ENCODE measurements around the gene MGMT. TPM values are rescaled to one million over a fixed set of nuclear protein-coding genes. Genes with fewer than 3 reads are reported as not detected.

MGMT gene
- total and polyA plus RNA-seq, 7 experiments from 2014 or later: 17.6 to 37.1 (median 22.0) TPM

- POLR2A ChIA-PET: no interaction called here
- Mint-ChIP-seq H3K27me3 (no peaks in the 10 kb centered on the region), H3K36me3 (peaks cover 0 to 20% (median 6%) of the 10 kb centered on the region in 5 donors), H3K27ac (no peak overlapping the region), H3K4me3 (no peak overlapping the region), H3K9me3 (peaks cover 0 to 55% (median 16%) of the 10 kb centered on the region in 11 donors), H3K4me1 (peaks cover 0 to 2% (median 0%) of the 10 kb centered on the region in 7 donors)
- DNase-seq (no peak), ATAC-seq (no peak)
- Histone ChIP-seq H3K9me3 (ENCODE audit: control insufficient read depth in 2 of 3, low read length in 3 of 3) (peaks cover 0 to 24% (median 0%) of the 10 kb centered on the region in 3 experiments), H3K27ac (ENCODE audit: low read depth, low read length) (no peak overlapping the region), H3K4me1 (ENCODE audit: control insufficient read depth in 2 of 2, insufficient read depth in 2 of 2, low read length in 2 of 2) (no peaks in the 10 kb centered on the region), H3K27me3 (ENCODE audit: control insufficient read depth in 2 of 2, insufficient read depth in 2 of 2, low read length in 2 of 2) (no peaks in the 10 kb centered on the region), H3K36me3 (ENCODE audit: control insufficient read depth in 2 of 3, insufficient read depth in 3 of 3, low read length in 3 of 3) (no peaks in the 10 kb centered on the region), H3K4me3 (ENCODE audit: low read length) (no peak overlapping the region)
- intact Hi-C loops (cut with micrococcal nuclease): no loop called here
- CTCF ChIA-PET: interaction anchor here (0.7 kb wide), 1 partner anchor 11 kb away, joined by 3 read pairs; no protein-coding TSS in a partner anchor
These were observed 318.5 kb downstream of the MGMT start for GRCh38 chr10:129785536-129785981.

- Histone ChIP-seq H3K27me3 (ENCODE audit: control insufficient read depth in 2 of 2, insufficient read depth in 2 of 2, low read length in 2 of 2) (no peaks in the 10 kb centered on the region), H3K4me3 (ENCODE audit: low read length) (no peak overlapping the region), H3K27ac (ENCODE audit: low read depth, low read length) (no peak overlapping the region), H3K9me3 (ENCODE audit: control insufficient read depth in 2 of 3, low read length in 3 of 3) (peaks cover 0 to 31% (median 0%) of the 10 kb centered on the region in 3 experiments), H3K4me1 (ENCODE audit: control insufficient read depth in 2 of 2, insufficient read depth in 2 of 2, low read length in 2 of 2) (no peaks in the 10 kb centered on the region), H3K36me3 (ENCODE audit: control insufficient read depth in 2 of 3, insufficient read depth in 3 of 3, low read length in 3 of 3) (no peaks in the 10 kb centered on the region)
- peaks cover 0 to 2% (median 0%) of the 10 kb centered on the region in 7 donors for H3K4me1 Mint-ChIP-seq
- H3K4me3 Mint-ChIP-seq: no peak overlapping the region
- H3K27me3 Mint-ChIP-seq: no peaks in the 10 kb centered on the region
- H3K36me3 Mint-ChIP-seq: peaks cover 0 to 20% (median 6%) of the 10 kb centered on the region in 5 donors
- DNase-seq: no peak
- ATAC-seq: no peak
- ChIA-PET CTCF (interaction anchor here (0.7 kb wide), 1 partner anchor 10 kb away, joined by 3 read pairs; no protein-coding TSS in a partner anchor), POLR2A (no interaction called here)
- intact Hi-C loops (cut with micrococcal nuclease): no loop called here
- peaks cover 0 to 58% (median 18%) of the 10 kb centered on the region in 11 donors for H3K9me3 Mint-ChIP-seq
- no peak overlapping the region for H3K27ac Mint-ChIP-seq
These were observed 319.2 kb downstream of the MGMT start for GRCh38 chr10:129786216-129786615.

DNA sequence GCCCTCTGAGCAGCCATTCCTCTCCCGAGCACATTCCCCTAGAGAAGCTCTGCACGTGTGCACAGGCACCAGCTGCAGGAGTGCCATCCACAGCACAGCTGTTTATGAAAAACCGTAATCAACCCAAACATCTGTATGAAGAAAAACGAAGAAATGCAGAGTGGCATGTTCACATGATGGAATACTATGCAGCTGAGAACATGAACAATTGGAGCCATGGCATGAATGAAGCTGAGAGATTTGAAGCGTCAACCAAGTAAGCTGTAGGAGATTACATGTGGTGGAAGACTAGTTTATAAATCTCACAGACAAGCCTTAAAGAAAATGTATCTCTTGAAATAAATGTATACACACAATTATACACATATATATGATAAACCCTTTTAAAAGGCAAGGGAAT lies 320.5 kb downstream of the MGMT start:
- Mint-ChIP-seq H3K4me3 (no peak overlapping the region), H3K27ac (no peak overlapping the region), H3K4me1 (peaks cover 0 to 2% (median 0%) of the 10 kb centered on the region in 7 donors), H3K9me3 (peaks cover 0 to 63% (median 29%) of the 10 kb centered on the region in 11 donors), H3K36me3 (peaks cover 0 to 20% (median 6%) of the 10 kb centered on the region in 5 donors), H3K27me3 (no peaks in the 10 kb centered on the region)
- ATAC-seq (no peak), DNase-seq (no peak)
- Histone ChIP-seq H3K9me3 (ENCODE audit: control insufficient read depth in 2 of 3, low read length in 3 of 3) (peaks cover 0 to 37% (median 0%) of the 10 kb centered on the region in 3 experiments), H3K27ac (ENCODE audit: low read depth, low read length) (no peak overlapping the region), H3K36me3 (ENCODE audit: control insufficient read depth in 2 of 3, insufficient read depth in 3 of 3, low read length in 3 of 3) (no peaks in the 10 kb centered on the region), H3K4me3 (ENCODE audit: low read length) (no peak overlapping the region), H3K4me1 (ENCODE audit: control insufficient read depth in 2 of 2, insufficient read depth in 2 of 2, low read length in 2 of 2) (no peaks in the 10 kb centered on the region), H3K27me3 (ENCODE audit: control insufficient read depth in 2 of 2, insufficient read depth in 2 of 2, low read length in 2 of 2) (no peaks in the 10 kb centered on the region)
- intact Hi-C loops (cut with micrococcal nuclease): no loop called here
- POLR2A ChIA-PET: no interaction called here
- CTCF ChIA-PET: no interaction called here

DNA sequence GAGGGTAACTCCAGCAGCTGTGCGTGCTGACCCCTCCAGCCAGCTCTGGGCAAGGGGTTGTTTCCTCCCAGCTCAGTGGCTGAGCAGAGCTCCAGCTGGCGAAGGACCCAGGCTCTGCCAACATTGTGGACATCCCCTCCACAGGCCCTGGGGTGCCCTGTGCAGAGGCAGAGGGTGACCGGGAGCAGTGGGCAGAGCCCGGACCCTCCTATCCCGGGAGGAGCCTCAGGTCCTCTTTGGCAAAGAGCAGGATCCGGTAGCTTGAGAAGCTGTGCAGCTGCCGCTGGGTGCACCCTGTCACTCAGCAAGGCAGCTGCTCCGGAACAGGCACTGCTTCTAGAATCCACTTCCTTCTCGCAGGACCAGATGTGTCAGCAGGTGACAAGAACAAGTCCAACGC lies 321.2 kb downstream of the MGMT start:
- Histone ChIP-seq H3K27ac (ENCODE audit: low read depth, low read length) (no peak overlapping the region), H3K9me3 (ENCODE audit: control insufficient read depth in 2 of 3, low read length in 3 of 3) (peaks cover 0 to 44% (median 0%) of the 10 kb centered on the region in 3 experiments), H3K4me1 (ENCODE audit: control insufficient read depth in 2 of 2, insufficient read depth in 2 of 2, low read length in 2 of 2) (no peaks in the 10 kb centered on the region), H3K27me3 (ENCODE audit: control insufficient read depth in 2 of 2, insufficient read depth in 2 of 2, low read length in 2 of 2) (no peaks in the 10 kb centered on the region), H3K4me3 (ENCODE audit: low read length) (no peak overlapping the region), H3K36me3 (ENCODE audit: control insufficient read depth in 2 of 3, insufficient read depth in 3 of 3, low read length in 3 of 3) (no peaks in the 10 kb centered on the region)
- Mint-ChIP-seq H3K27ac (no peak overlapping the region), H3K36me3 (peaks cover 0 to 20% (median 4%) of the 10 kb centered on the region in 5 donors), H3K27me3 (no peaks in the 10 kb centered on the region), H3K9me3 (peaks cover 0 to 64% (median 34%) of the 10 kb centered on the region in 11 donors), H3K4me1 (peaks cover 0 to 2% (median 0%) of the 10 kb centered on the region in 7 donors), H3K4me3 (no peak overlapping the region)
- no peak for ATAC-seq
- ChIA-PET CTCF (no interaction called here), POLR2A (no interaction called here)
- DNase-seq: no peak
- intact Hi-C loops (cut with micrococcal nuclease): no loop called here

DNA sequence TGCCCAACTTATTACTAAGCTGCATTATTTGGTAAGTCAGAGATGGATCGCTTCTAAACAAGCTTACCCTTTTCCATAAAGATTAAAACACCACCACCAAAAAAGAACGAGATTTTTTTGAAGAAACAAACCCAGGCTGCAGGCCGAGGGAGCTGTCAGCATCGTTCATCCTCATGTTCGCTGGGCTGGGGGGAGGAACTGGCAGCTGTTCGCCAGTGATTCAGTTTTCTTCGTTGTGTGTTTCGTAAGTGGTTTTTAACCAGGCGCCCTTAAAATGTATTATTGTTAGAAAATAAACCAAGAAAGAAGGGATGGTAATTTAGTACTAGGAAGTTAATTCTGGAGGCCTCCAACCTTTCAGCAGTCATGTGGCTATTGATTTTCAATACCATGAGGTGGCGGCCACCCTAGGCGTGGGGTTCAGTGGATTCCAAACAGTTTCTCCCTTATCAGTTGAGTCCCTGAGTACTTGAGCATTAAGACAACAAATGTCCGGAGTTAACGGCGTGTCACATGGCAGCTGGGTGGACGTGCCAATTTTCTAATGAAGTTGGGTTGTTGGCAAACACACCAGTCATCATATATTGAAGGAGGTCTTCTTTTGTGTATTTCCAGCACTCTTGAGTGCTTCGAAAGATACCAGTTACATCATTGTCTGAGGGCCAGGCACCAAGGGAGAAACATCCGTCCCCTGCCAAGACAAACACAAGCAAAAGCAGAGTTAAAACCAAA lies 323.8 kb downstream of the MGMT start:
- peaks cover 0 to 11% (median 4%) of the 10 kb centered on the region in 5 donors for H3K36me3 Mint-ChIP-seq
- Histone ChIP-seq H3K4me3 (ENCODE audit: low read length) (no peak overlapping the region), H3K9me3 (ENCODE audit: control insufficient read depth in 2 of 3, low read length in 3 of 3) (peaks cover 0 to 55% (median 0%) of the 10 kb centered on the region in 3 experiments), H3K27ac (ENCODE audit: low read depth, low read length) (no peak overlapping the region), H3K27me3 (ENCODE audit: control insufficient read depth in 2 of 2, insufficient read depth in 2 of 2, low read length in 2 of 2) (no peaks in the 10 kb centered on the region), H3K4me1 (ENCODE audit: control insufficient read depth in 2 of 2, insufficient read depth in 2 of 2, low read length in 2 of 2) (no peaks in the 10 kb centered on the region), H3K36me3 (ENCODE audit: control insufficient read depth in 2 of 3, insufficient read depth in 3 of 3, low read length in 3 of 3) (no peaks in the 10 kb centered on the region)
- CTCF ChIA-PET: no interaction called here
- no peaks in the 10 kb centered on the region for H3K27me3 Mint-ChIP-seq
- intact Hi-C loops (cut with micrococcal nuclease): no loop called here
- H3K4me3 Mint-ChIP-seq: no peak overlapping the region
- POLR2A ChIA-PET: no interaction called here
- peaks cover 0 to 82% (median 34%) of the 10 kb centered on the region in 11 donors for H3K9me3 Mint-ChIP-seq
- no peak overlapping the region for H3K27ac Mint-ChIP-seq
- DNase-seq: no peak
- ATAC-seq: no peak
- peaks cover 0 to 2% (median 0%) of the 10 kb centered on the region in 7 donors for H3K4me1 Mint-ChIP-seq

DNA sequence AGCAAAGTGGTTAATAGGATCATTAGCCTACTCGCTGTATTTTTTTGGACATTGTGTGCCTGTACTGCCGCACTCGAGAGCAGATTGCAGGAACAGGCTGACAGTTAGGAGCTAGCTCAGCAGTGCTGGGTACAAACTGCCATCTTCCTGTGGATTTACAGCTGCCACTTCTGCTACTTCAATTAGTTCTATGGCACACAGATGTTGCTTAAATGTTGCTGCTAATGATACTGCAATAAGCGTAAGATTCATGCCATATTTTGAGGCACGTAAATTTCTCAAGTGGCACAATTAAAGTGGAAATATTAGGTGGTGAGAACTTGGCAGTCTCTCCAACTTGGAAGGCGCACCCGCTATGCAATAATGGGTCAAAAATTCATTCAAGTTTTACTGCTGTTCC lies 325.1 kb downstream of the MGMT start:
- peaks cover 0 to 57% (median 0%) of the 10 kb centered on the region in 3 experiments for H3K9me3 ChIP-seq (ENCODE audit: control insufficient read depth in 2 of 3, low read length in 3 of 3)
- DNase-seq (no peak), ATAC-seq (no peak)
- Mint-ChIP-seq H3K27me3 (no peaks in the 10 kb centered on the region), H3K4me1 (peaks cover 0 to 2% (median 0%) of the 10 kb centered on the region in 7 donors), H3K36me3 (peaks cover 0 to 8% (median 3%) of the 10 kb centered on the region in 5 donors), H3K27ac (no peak overlapping the region), H3K4me3 (no peak overlapping the region), H3K9me3 (peaks cover 0 to 82% (median 31%) of the 10 kb centered on the region in 11 donors)
- H3K27me3 ChIP-seq (ENCODE audit: control insufficient read depth in 2 of 2, insufficient read depth in 2 of 2, low read length in 2 of 2): no peaks in the 10 kb centered on the region
- no peak overlapping the region for H3K4me3 ChIP-seq (ENCODE audit: low read length)
- no peak overlapping the region for H3K27ac ChIP-seq (ENCODE audit: low read depth, low read length)
- no peaks in the 10 kb centered on the region for H3K36me3 ChIP-seq (ENCODE audit: control insufficient read depth in 2 of 3, insufficient read depth in 3 of 3, low read length in 3 of 3)
- intact Hi-C loops (cut with micrococcal nuclease): no loop called here
- CTCF ChIA-PET: no interaction called here
- no peaks in the 10 kb centered on the region for H3K4me1 ChIP-seq (ENCODE audit: control insufficient read depth in 2 of 2, insufficient read depth in 2 of 2, low read length in 2 of 2)
- POLR2A ChIA-PET: no interaction called here
